ENCODE data around the gene MPP7.

The MPP7 gene

GRCh38 chr10:28263136-28263857 is 39.6 kb downstream of the MPP7 start:
- DNase-seq: no peak

GRCh38 chr10:28256776-28257175 is 46.1 kb downstream of the MPP7 start:
- DNase-seq: no peak

GRCh38 chr10:28254290-28254985 is 48.4 kb downstream of the MPP7 start:
- DNase-seq: peak; percentile 5

- DNase-seq: no peak
Measured at GRCh38 chr10:28253169-28253785, 49.6 kb downstream of the MPP7 start.
